Iris pigment epithelial cell (primary cell): ENCODE data around the gene SMCO4.

Source experiments
- DNase-seq: peaks from one replicate; pipeline ENCODE4 v3.0.0-alpha.2; 2011; ENCODE audit warnings: low read depth

Gene SMCO4

DNA sequence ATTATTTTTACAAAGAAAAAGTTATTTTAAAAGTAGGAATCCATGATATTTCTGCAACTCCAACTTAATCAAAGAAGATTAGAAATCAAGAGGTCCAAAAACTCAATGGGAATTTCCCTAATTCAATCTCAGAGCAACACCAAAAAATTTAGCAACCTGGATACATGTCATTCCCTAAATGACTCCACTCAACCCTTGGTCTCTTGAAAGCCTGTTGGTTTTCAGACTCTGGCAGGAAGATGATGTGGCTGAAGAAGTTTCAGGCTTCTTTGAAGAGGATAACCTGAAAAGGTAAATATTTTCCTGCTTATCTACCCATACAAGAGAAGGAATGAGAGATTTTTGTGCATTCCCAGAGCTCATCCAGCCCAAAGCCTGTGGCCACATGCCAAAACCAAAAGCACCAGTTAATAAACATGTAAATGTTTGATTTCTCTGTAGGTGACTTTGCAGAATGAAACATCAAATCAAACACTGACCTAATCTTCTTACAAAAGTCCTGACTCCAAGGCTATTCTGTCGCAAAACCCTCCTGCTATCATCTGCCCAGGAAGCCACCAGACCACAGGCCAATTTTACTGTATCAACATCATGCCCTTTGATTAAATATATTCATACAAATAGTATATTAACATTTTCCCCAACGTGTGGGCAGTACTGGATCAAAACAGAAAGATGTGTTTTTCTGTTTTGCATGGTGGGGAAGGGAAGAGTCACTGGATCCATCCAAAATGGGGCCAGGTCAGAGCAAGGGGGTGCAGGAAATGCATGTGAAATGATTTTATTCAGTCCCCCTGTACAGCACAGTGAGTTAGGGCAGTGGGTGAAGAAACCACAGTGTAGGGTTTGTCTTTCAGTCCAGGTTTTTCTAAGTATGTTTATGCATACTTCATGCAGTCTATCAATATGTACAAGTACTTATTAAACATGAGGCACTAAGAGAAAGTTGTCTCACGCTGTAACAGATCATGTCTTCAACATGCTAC, 38.8 kb downstream of the SMCO4 start:
- DNase-seq: no peak

DNA sequence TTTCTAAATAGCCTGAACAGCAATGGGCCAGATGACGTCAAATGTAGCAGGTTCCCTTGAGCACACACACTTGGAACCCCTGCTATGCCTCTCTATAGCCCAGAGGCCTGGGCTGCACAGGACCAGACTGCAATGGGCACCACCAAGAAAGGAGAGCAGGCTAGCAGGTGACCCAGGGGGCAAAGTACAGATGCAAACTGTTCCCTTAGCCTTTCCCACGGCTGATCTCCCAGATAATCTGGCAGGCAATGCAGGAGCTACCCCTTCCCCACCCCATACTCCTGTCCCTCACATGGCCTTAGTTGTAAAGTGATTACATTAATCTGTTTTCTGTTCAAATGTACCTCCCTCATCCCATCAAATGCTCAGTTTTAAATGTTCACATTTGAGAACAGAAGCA, 41.3 kb downstream of the SMCO4 start:
- DNase-seq: no peak

DNA sequence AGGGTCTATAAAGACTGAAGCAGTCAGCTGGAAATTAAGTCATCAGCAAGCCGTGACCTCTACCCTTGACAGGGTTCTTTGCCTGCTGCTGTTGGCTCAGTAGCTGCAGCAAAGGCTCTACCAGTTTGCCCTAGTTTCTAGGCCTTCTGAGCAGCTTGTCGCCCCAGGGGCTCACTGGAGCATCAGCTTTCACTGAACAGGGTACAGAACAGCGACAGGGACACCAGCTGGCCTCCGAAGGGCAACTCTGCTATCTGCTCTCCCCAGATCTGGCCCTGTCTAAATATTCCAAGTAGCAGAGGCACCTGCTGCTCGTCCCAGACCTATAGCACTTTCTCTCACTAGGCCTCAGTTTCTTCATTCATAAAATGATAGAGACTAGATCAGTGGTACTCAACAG, 42.4 kb downstream of the SMCO4 start:
- no peak for DNase-seq

DNA sequence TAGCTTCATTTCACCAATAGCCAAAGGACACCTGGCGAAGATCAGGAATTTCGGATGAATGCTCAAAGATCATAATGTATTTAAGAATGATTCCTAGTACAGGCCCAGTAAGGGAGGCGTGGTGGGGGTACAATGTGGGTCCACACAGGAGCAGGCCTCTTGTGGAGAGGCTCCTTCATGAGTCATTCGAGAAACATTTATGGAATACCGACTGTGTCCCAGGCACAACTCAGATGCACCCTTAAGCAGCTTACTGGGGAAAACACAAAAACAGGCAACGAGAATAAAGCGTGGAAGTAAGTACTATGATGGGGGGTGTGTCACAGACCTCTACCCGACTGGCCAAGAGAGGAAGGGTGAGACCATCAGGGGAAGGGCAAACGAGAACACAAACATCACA, 44.5 kb downstream of the SMCO4 start:
- DNase-seq: peak; percentile 34

DNA sequence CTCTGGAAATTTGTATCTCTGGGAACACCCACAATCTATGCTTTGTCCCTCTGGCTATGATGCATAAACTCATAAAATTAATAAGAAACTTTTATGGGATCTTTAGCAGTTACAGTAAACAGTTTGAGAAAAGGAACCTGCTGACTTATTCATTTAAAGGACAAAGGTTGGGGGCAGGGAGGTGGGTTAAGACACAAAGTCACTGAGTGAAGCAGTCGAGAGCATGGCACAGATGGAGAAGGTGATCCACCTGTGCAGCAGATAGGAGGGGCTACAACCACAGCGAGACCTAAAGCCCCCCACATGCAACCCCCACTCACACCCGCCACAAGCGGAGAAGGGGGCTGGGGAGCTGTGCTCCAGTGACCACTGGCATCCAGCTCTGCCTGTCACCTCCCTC, 45.0 kb downstream of the SMCO4 start:
- no peak for DNase-seq

DNA sequence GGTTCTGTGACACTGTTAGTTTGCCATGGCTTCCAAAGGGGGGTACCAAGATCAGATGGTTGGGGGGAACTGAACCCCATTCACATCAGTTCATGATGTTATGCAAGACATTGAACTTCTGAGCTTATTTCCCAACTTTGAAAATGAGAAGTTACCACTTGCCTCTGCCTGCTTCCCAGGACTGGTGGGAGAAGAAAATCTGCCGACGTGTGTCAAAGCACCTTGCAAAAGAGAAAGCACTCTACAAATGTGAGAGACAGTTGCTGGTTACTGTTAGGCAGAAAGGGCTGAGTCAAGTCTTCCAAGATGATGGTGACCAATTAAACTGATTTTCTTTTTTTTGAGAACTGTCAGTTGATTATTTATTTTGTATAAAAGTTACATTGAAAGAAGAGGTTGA, 45.6 kb downstream of the SMCO4 start:
- DNase-seq: no peak

DNA sequence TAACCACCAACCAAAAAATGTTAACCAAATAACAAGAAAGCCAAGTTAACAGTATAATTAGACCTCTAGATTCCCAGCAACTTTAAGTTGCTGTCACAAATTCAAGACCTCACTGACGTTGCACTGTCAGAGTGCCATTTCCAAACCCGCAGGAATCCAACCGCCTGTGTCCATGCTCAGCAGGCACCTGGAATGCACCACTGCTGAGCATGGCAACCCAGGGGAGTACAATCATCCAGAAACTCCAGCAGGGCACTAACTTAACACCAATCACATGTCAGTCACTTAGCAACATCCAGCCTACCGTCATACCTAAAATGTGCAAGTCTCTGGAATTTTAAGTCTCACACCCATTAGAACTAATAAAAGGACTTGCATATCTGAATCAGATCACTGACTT, 48.8 kb downstream of the SMCO4 start:
- DNase-seq: peak; percentile 38

DNA sequence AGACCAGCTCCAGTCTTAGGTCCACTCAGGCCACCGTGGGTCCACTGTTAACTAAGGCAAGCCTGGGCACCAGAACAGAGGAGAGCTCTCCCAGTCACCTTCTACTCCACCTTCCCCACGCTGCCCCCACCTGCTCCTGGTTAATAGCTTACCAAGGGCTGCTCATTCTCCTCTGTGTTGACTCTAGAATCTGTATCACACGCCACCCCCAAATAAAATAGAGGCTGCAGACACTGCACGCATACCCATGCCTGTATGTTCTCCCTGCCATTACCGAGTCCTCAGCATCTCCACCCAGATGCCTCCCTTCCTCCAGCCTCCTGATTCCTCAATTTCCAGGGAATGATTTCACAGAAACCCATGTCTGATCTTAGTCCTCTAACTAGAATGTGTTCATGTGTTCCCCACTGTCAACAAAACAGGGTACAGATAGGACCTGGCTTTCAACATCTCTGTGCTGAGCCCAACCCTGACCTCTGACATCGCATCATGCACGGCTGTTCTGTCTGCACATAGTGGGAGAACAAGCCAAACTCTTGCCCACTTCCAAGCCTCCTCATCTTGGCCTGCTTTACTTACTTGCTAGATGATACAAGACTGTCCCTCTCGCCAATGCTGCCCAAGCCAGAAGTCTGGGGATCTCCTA, 49.8 kb downstream of the SMCO4 start:
- DNase-seq: no peak

DNA sequence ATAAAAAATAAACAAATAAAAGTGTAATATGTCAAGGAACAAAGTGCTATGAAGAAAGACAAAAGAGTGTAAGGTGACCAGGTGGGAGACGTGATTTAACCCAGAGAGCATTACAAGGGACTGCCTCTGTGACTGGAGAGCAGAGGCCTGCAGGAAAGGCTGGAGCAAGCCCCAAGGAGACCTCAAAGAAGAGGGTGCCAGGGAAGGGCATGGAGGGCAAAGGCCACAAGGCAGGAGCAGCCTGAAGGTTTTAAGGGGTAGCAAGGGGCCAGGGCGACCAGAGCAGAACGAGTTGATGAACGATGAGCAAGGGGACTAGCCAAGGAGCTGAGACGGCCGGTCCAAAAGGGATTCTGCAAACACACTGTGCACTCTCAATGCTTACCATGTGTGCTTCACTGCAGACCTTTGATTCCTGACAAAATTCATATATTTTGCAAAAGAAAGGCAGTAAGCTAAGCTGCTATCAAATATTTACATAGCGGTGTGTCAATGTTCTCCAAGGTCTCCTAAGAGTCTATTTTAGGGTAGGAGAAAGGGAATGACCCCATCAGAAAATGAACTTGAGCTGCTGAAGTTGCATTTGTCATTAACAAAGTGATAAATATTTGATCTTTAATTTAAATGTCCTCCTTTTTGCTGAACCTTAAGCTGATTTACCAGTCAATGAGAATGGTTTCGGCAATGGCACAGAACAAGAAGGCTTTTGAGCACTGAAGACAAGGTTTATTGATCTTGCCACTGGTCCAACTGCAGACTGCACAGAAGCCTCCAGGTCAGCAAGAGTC, 50.5 kb downstream of the SMCO4 start:
- no peak for DNase-seq

DNA sequence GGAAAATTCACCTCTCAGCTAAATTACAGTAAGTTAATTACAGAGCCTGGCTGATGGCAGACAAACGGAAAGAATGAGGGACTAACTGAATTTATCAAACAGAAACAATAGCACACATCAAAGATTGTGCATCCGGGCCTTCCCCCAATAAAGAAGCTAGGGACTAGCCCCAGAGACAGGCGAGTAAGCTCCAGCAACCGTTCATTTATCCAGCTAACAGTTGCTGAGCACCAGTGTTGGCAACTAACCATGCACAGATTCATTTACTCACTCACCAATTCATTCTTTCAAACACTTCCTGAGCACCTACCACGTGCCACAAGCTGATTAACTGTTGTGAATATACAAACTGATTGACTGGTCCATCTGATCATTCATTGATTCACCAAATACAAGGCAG, 51.2 kb downstream of the SMCO4 start:
- DNase-seq: no peak

DNA sequence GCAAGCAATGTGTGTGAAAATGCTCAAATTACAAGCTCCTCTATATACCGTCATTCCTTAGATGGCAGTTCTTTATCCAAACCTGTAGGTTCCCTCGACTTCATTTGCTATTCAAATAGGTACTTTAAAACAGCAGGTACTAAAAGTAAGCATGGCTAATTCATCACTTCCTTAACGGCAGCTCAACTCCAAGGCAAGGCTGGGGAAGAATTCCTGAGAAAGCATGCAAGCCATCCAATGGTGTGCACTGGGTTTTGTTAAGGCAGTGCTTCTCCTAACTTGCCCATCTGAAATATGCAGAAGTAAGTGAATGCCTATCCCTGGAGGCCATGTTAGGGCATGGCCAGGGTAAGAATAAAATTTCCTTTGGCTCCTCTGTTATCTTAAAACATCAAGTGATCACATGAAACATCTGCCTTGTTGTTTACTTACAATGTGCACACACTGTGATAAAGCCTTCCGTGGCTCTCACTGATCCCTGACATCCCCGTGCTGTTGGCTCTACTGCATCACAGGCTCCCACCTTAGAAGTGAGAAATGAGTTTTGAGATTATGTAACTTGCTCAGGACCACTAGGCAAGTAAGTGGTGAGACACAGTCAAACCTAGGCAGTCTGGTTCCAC, 52.1 kb downstream of the SMCO4 start:
- DNase-seq: no peak

DNA sequence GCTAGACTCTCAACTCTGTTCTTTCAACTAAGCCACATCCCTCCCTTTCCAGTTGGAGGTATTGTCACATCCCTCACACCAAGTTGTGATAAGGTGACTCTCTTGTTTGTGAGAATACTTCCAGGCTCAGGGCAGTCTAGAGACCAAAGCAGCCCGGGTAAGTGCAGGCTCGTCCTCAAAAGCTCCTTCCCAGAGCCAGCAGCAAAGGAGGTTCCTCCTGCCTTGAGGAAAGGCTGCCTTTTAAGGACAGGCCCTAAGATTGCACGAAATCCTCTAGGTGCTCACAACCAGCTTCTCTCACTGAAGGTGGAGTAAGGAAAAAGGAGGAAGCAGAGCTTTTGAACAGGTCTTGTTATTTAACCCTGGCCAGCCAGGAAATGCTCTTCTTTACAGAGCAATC, 53.4 kb downstream of the SMCO4 start:
- DNase-seq: no peak

DNA sequence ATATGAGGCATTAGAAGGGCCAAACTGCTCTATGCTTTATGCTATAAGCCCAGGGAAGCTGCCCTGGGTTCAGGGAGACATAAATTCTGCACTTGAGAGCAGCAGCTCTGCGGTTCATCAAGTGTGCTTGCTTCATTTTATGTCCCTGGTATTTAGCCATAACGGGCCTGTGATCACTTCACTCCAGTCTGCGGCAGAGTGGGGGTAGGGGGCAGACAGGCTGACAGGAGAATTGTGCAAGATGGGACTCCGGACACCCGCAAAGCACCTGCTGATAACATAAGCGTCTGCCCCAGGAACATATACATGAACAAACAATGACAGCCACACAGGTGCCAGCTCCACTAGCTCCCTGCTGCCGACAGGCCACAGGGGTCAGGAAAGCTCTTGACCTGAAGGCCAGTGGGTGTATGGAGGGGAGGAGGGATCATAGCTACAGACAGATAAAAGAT, 56.1 kb downstream of the SMCO4 start:
- no peak for DNase-seq

DNA sequence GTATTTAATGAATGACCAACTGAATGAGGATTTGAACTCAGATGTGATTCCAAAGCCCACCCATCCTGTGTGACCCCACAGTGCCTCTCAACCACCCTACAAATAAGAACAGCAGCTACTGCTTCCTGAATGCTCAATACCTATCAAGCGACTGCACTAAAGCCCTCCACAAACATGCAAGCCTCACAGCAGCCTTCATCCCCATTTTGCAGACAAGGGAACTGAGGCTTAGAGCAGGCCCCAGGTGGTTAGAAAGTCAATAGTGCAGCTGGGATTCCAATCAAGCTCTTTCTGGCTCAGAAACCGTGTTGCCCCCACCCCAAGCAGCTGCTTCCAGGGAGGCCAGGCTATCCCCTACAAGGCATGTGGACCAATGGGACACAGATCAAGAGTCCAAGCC, 57.2 kb downstream of the SMCO4 start:
- DNase-seq: no peak

DNA sequence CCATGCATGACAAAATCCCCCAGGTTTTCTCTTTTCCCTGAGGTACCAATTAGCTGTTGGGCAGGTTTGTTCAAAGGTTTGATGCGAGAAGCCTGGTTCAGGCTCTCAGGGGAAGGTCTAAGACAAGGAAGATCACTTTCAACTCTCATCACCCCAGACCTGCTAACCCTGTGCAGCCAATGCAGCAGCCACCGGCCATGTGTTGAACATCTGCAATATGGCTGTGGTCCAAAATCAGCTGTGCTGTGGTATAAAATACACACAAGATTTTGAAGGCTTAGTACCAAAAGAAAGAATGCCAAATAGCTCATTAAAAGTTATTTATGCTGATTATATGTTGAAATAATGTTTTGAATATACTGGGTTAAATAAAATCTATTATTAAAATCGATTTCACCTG, 58.5 kb downstream of the SMCO4 start:
- DNase-seq: peak; percentile 25

DNA sequence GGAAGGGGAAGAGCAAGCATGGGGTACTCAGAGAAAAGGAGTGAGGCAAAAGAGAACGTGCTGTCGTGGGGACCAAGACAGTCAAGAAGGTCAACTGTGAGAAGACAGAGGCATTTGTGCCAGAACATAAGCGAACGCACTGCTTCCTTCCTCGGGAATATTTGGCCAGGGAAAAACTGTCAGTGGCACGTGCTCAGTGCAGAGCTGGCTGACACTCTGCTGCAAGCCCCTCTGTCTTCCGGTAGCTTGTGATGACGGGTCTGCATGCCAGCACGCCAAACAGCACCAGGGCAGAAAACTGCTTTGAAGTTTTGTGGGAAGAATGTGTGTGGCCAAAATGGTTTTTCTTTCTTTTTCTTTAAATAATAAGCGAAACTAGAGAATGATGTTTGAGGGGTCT, 60.6 kb downstream of the SMCO4 start:
- DNase-seq: no peak

DNA sequence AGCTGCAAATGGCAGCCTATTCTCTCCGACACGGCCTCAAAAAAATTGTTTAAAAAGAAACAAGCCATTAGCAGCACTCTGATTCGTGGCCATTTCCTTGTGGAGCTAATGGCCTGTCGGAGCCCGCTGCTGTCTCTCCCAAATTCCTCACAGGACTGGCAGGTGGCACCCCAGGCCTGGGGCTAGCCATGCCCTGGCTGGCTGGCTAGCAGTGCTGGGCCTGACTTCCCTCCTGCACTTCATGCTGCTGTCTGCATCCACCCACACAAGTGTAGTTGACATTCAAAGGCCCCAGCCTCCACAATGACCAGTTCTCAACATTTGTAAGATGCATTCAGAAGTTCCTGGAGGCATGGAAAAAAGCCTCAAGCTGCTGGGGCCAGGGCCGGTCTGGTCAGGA, 61.5 kb downstream of the SMCO4 start:
- DNase-seq: no peak

DNA sequence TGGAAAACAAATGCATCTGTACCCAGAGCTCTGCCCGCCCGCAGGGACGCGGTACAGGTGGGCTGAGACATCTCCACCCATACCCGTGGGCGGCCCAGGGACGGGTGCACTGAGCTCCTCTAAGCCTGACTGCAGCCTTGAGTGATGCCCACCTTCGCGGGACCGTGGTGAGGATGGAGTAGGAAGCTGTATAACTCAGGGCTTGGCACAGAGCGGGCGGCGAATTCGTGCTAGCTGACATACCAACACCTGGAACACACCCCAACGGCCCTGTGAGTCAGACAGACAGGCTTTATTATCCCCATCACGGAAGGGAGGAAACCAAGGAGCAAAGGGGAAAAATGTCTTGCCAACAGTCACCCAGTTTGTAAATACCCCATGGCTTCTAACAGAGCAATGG, 61.9 kb downstream of the SMCO4 start:
- no peak for DNase-seq

DNA sequence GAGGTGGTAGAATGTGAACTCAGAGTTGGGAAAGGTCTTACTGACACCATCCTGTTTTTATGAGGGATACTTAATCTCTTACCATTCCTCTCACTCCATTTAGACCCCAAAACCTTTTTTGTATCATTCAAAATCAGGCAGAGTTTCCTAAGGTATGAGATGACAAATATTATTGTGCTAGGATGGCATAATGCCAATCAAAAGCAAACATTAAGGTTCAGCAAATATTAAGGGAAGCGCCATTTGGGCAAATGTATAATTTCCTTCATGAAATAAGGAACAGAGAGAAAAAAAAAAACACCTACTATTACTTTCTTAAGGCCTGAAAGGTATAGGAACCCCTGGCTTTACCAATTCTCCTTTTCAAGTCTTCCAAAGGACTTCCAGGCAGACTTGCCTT, 62.4 kb downstream of the SMCO4 start:
- no peak for DNase-seq

DNA sequence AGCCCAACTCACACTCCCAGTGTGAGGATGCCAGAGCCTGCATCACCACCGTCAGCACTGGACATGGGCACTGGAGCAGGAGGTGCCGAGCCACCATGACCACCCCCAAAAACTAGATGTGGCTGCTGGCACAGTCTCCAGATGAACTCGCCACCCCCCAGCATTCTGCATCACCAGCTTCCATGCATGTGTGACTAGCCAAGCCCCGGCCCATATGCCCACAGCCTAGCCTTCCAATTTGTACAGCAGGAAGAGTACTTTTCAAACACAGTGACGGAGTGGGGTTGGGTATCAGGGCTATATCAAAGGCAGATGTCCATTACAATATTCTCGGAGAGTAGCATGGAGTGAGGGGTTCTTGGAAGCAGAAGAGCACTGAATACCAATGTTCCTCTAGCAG, 62.9 kb downstream of the SMCO4 start:
- DNase-seq: no peak

DNA sequence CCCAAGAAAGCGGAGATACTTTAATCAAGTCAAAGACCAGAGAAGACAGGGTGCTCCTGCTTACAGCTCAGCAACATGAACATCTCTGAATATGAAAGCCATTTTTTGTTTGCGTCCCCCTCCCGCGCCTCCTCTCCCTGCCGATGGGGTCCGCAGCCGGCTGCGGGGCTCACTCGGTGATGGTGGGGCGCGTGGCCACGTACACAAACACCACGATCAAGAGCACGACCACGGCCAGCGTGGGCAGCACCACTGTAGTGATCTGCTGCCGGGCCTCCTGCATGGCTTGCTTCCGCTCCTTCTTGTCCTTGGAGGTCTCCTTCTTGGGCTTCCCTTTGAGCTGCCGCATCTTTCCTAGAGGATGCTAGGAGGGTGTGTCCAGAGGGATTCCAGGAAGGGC, 64.3 kb downstream of the SMCO4 start:
- DNase-seq: no peak

DNA sequence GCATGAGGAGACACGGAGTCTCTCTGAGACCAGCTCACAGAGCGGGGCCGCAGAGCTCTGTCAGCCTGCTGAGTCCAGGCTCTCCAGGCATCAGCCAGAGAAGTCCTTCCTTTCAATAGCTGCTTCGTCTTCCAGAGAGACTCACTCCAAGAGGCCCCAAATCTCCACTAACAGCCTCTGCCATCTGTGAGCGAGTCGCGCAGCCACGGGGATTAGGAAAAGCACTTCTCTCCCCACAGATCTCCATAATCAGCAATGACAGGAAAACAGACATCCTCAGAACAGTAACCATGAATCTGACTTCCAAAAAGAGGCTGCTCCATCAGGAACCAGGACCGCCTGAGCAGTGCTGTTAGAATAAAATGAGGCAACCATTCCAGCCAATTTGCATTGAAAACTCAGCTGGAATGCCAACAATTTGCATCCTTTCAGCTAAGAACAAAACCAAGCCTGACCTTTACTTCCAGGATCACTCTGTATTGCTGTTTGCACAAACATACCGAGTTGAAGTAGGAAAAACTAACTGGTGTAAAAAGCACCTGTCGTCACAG, 65.4 kb downstream of the SMCO4 start:
- peak; percentile 20 for DNase-seq
